Panc1 (cell line): ENCODE results near the gene GNAS.
"Not testable (repeated sequence)": the region's sequence is repeated elsewhere in the genome, so short reads cannot be mapped to it uniquely, and the experiment has no call there.

Experiments used
- CTCF ChIP-seq: fragments of 450-650 bp; IDR thresholded peaks from 2 replicates; pipeline ENCODE4 v1.5.1; 2017; ENCODE audit warnings: mild to moderate bottlenecking
- POLR2AphosphoS5 ChIP-seq: IDR thresholded peaks from 2 replicates; pipeline ENCODE4 v1.6.1; 2012; ENCODE audit warnings: mild to moderate bottlenecking, low read depth, low read length, moderate library complexity
- REST ChIP-seq, 2 experiments: IDR thresholded peaks; 2 replicates each; pipeline ENCODE4 v1.6.1; 2011 to 2012; ENCODE audit warnings: low read depth in 2 of 2, control low read depth in 1 of 2, low read length in 1 of 2, mild to moderate bottlenecking in 1 of 2, moderate library complexity in 1 of 2; ENCODE audit not compliant: insufficient read depth in 1 of 2

GRCh38 chr20:58947797-58948388 is 95.4 kb downstream of the GNAS start:
- not testable (repeated sequence) for TF ChIP-seq CTCF; REST (IDR thresholded peaks at IDR 0.05; ENCODE audit: insufficient read depth in 1 of 2, low read depth in 2 of 2, low read length in 1 of 2); POLR2AphosphoS5
